Measurements from ENCODE around the gene DSCAML1. TPM values are rescaled to one million over a fixed set of nuclear protein-coding genes. Genes with fewer than 3 reads are reported as not detected.

The DSCAML1 gene
- total RNA-seq, 1 donor = not detected

DNA sequence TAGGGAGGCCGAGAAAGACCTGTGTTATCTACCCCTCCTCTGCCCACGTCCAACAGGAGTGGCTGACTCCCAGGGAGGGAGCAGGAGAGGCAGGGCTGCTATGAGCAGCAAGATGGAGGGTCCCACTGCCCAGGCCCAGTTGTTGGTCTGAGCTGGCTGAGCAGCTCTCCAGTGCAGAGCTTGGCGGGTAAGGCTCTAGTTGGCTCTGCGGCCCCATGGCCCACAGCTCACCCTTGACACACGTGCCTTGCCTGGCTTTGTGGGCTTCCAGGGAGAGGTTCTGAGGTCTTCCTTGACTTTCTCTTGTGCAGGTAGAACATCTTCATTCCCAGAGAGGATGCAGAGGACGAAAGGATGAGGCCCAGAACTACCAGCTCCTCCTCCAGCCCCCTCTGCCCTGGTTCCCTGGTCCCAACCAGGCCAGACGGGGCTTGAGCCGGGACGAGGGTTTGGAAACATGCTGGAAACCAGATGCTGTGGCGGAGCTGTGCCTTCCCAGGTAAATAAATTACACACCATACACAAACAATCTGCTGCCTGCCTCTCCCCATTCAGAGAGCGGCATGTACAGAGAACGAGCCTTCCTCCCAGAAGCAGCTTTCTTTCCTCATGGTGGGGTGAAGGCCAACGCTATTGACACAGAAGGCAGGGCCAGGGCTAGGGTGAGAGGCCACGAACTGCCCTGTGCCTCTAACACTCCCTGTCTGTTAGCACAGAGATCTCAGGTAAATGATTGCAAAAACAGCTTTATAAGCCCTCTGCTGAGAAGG lies 48.1 kb downstream of the DSCAML1 start:
- TF ChIP-seq, protein P1, sequence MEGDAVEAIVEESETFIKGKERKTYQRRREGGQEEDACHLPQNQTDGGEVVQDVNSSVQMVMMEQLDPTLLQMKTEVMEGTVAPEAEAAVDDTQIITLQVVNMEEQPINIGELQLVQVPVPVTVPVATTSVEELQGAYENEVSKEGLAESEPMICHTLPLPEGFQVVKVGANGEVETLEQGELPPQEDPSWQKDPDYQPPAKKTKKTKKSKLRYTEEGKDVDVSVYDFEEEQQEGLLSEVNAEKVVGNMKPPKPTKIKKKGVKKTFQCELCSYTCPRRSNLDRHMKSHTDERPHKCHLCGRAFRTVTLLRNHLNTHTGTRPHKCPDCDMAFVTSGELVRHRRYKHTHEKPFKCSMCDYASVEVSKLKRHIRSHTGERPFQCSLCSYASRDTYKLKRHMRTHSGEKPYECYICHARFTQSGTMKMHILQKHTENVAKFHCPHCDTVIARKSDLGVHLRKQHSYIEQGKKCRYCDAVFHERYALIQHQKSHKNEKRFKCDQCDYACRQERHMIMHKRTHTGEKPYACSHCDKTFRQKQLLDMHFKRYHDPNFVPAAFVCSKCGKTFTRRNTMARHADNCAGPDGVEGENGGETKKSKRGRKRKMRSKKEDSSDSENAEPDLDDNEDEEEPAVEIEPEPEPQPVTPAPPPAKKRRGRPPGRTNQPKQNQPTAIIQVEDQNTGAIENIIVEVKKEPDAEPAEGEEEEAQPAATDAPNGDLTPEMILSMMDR (IDR thresholded peaks at IDR 0.05; ENCODE audit: insufficient read depth, low read depth, low read length) = no peak
- no peak overlapping the region for H3K4me3 ChIP-seq (ENCODE audit: low read depth, low read length)
- no peak for DNase-seq (ENCODE audit: low read depth)

GRCh38 chr11:117747892-117748291 lies 49.1 kb downstream of the DSCAML1 start:
- DNase-seq (ENCODE audit: low read depth) = no peak
- TF ChIP-seq, protein P1 (IDR thresholded peaks at IDR 0.05; ENCODE audit: insufficient read depth, low read depth, low read length) = no peak

GRCh38 chr11:117745346-117745745 lies 51.7 kb downstream of the DSCAML1 start:
- TF ChIP-seq, protein P1 (IDR thresholded peaks at IDR 0.05; ENCODE audit: insufficient read depth, low read depth, low read length) = no peak
- no peak for DNase-seq (ENCODE audit: low read depth)
- no peak overlapping the region for H3K4me3 ChIP-seq (ENCODE audit: low read depth, low read length)

More at GRCh38 chr11:117747892-117748291, 49.1 kb downstream of the DSCAML1 start:
- H3K4me3 ChIP-seq (ENCODE audit: low read depth, low read length) = no peak overlapping the region

- TF ChIP-seq, protein P1 (IDR thresholded peaks at IDR 0.05; ENCODE audit: insufficient read depth, low read depth, low read length) = no peak
- no peak overlapping the region for H3K4me3 ChIP-seq (ENCODE audit: low read depth, low read length)
- no peak for DNase-seq (ENCODE audit: low read depth)
These were observed 52.4 kb downstream of the DSCAML1 start for GRCh38 chr11:117744471-117745150.

DNA sequence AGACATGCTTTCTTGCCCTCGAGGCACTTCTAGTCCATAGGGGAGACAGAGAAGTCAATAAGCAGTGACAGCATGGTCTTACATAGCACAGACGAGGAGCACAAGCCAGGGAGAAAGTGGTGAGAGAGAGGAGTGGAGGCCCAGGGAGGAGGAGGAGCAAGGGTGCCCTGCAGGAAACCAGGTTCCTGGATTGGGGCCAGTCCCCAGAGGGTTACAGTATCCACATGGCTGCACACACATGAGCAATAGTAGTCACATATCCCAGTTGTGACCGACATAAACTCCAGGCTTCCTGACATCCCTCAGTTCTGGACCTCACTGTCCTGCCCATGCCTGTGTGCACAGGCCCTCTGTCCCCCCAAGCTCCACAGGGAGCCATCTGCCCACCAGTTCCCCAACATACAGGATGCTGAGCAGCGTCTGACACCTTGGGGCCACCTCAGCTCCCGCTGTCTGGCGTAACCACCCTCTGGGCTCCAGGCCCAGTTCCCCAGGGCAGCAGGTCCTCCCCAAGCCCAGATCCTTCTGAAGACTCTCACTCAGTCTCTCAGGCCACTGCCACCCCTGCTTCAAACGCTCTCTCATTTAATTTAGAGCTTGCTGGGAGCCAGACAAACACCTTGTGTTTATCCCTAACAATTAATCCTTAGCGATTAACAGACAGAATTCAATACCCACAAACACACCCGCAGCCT lies 53.7 kb downstream of the DSCAML1 start:
- no peak overlapping the region for H3K4me3 ChIP-seq (ENCODE audit: low read depth, low read length)
- DNase-seq (ENCODE audit: low read depth) = no peak
- TF ChIP-seq, protein P1 (IDR thresholded peaks at IDR 0.05; ENCODE audit: insufficient read depth, low read depth, low read length) = no peak

DNA sequence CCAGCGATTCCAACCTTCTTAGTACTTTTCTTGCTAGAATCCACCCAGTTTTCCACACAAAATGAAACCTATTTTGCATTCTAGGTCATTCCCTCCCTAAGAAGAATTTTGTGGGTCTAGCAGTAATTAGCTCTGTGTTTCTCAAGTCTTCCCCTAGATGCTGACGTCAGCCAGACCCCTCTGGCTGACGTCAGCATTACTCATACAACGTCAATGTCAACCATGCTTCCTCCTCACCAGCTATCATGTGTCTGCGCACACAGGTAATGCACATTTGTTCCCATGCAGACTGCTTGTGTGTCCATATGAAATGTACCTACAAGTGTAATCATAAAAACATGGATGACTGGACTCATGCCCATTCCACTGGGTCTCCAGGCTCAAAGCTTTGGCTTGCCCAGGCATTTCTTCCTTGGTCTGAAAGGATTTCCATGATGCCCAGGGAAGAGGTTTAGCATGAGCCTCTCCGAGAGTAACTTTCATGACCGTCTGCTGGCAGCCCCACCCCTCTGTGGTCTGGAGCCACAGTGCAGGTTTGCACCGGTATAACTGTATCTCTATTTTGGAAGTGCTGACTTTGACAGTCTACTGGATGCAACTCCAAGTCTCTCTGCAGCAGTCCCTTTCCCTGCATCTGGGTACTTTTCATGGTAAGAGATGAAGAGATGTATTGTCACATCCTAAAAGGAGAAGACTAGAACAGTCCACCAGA lies 58.6 kb downstream of the DSCAML1 start:
- TF ChIP-seq, protein P1 (IDR thresholded peaks at IDR 0.05; ENCODE audit: insufficient read depth, low read depth, low read length) = no peak
- DNase-seq (ENCODE audit: low read depth) = no peak
- H3K4me3 ChIP-seq (ENCODE audit: low read depth, low read length) = no peak overlapping the region
